GM12878 (cell line): Measurements from ENCODE around the gene ETV6. TPM values are rescaled to one million over a fixed set of nuclear protein-coding genes. Genes with fewer than 3 reads are reported as not detected.
A peak's percentile ranks its signal among the peaks of the same experiment; 100 is the strongest.

Experiments
- ATAC-seq: fragments of 200-7000 bp; cut with Tn5 transposase; 3 replicates; pipeline ENCODE4 v1.9.1; 2020; ENCODE audit warnings: mild to moderate bottlenecking, moderate library complexity
- BruUV-seq: library from RNA; stranded (reverse); fragments of 400-500 nt; replicated peaks from 2 replicates; lab custom pipeline; 2021; lab: Mats Ljungman, UMichigan
- CTCF ChIA-PET: fragments of 300-600 bp; sonication (Branson Sonifier 250); formaldehyde crosslinking; extraction: SDS; loops from one replicate; lab custom pipeline; 2021; ENCODE audit warnings: inconsistent platforms; lab: Yijun Ruan, JAX
- POLR2A ChIA-PET: fragments of 350-600 bp; formaldehyde crosslinking; extraction: SDS; loops from one replicate; lab custom pipeline; 2021; ENCODE audit warnings: inconsistent platforms; lab: Charles Lee
- RAD21 ChIA-PET: fragments of 300-600 bp; sonication (Branson Sonifier 250); formaldehyde crosslinking; loops from one replicate; lab custom pipeline; 2023; ENCODE audit warnings: antibody characterized with exemption; ENCODE audit not compliant: unreplicated experiment; lab: Charles Lee
- SMC1A ChIA-PET: fragments of 300-600 bp; sonication (Branson Sonifier 250); formaldehyde crosslinking; loops from one replicate; lab custom pipeline; 2023; ENCODE audit not compliant: unreplicated experiment, uncharacterized antibody; lab: Charles Lee
- DNase-seq: peaks from one replicate; pipeline ENCODE4 v3.0.0-alpha.2; 2011; ENCODE audit warnings: low read depth, low spot score
- FAIRE-seq: peaks from 3 replicates; lab custom pipeline; 2011; peaks lifted over from hg19 to GRCh38; lab: Jason Lieb, UNC
- H2AFZ ChIP-seq: 2 replicates; pipeline ENCODE4 v1.6.0; 2011; ENCODE audit warnings: low read depth, low read length, control low read depth; ENCODE audit not compliant: control insufficient read depth
- H3K27ac ChIP-seq: 2 replicates; pipeline ENCODE4 v1.5.1; 2011; ENCODE audit warnings: control low read depth; ENCODE audit not compliant: control insufficient read depth, insufficient read depth
- H3K27me3 ChIP-seq, 2 experiments: replicated peaks in 1 of 2; 2 replicates each; pipeline versions ENCODE4 v1.6.0 to v1.6.1; 2011; ENCODE audit warnings: low read length in 1 of 2; ENCODE audit not compliant: control insufficient read depth in 2 of 2, insufficient read depth in 2 of 2
- H3K36me3 ChIP-seq, 2 experiments: 2 replicates each; pipeline ENCODE4 v1.5.1; 2011; ENCODE audit warnings: low read length in 1 of 2; ENCODE audit not compliant: control insufficient read depth in 2 of 2, insufficient read depth in 2 of 2
- H3K4me1 ChIP-seq: 2 replicates; pipeline ENCODE4 v1.6.1; 2011; ENCODE audit warnings: mild to moderate bottlenecking, low read length, moderate library complexity, mixed read lengths; ENCODE audit not compliant: control insufficient read depth, insufficient read depth
- H3K4me2 ChIP-seq: 2 replicates; pipeline ENCODE4 v1.6.0; 2011; ENCODE audit warnings: control low read depth; ENCODE audit not compliant: control insufficient read depth, insufficient read depth
- H3K4me3 ChIP-seq: fragments of 200-600 bp; sonication (generic); 2 replicates; pipeline ENCODE4 v1.5.1; 2016
- H3K79me2 ChIP-seq: 2 replicates; pipeline ENCODE4 v1.6.0; 2011; ENCODE audit warnings: low read length; ENCODE audit not compliant: control insufficient read depth, insufficient read depth
- H3K9ac ChIP-seq: 2 replicates; pipeline ENCODE4 v1.8.0; 2011; ENCODE audit warnings: low read length, control low read depth, mixed read lengths; ENCODE audit not compliant: control insufficient read depth, insufficient read depth
- H3K9me3 ChIP-seq: replicated peaks from 3 replicates; pipeline ENCODE4 v1.5.1; 2011; ENCODE audit warnings: mild to moderate bottlenecking, low read length; ENCODE audit not compliant: control insufficient read depth, insufficient read depth
- H4K20me1 ChIP-seq: 2 replicates; pipeline ENCODE4 v1.6.0; 2011; ENCODE audit not compliant: control insufficient read depth, insufficient read depth
- HDGF ChIP-seq: fragments of 450-650 bp; IDR thresholded peaks from 2 replicates; pipeline ENCODE4 v1.6.1; 2016; ENCODE audit warnings: antibody characterized with exemption
- NFYB ChIP-seq: IDR thresholded peaks from 2 replicates; pipeline ENCODE4 v1.6.1; 2011; ENCODE audit warnings: low read depth, mild to moderate bottlenecking, low read length, improper control_type of control experiment, moderate library complexity; ENCODE audit not compliant: insufficient read depth
- POLR2AphosphoS5 ChIP-seq: IDR thresholded peaks from 2 replicates; pipeline ENCODE4 v1.6.1; 2011; ENCODE audit warnings: mild to moderate bottlenecking, low read length, inconsistent platforms
- SPI1 ChIP-seq: IDR thresholded peaks from 2 replicates; pipeline ENCODE4 v1.6.1; 2011; ENCODE audit warnings: low read depth, mild to moderate bottlenecking, low read length, moderate library complexity, borderline replicate concordance; ENCODE audit not compliant: insufficient read depth
- in situ Hi-C: fragments of 300-500 bp; cut with MboI; formaldehyde crosslinking; loops from 9 replicates; pipeline ENCODE4 v1.14.3; 2018; ENCODE audit warnings: mixed read lengths
- intact Hi-C: fragments of 100-400 bp; cut with micrococcal nuclease; formaldehyde crosslinking; loops from one replicate; pipeline ENCODE4 v1.14.2; 2022; ENCODE audit not compliant: unreplicated experiment
- polyA plus RNA-seq, 11 experiments: library from polyadenylated mRNA; depleted of rRNA in 4 of 11; unstranded in 6 of 11; stranded (reverse) in 5 of 11; fragments of >200 nt; fragmentation: Nextera tagmentation in 4 of 11; fragmentation: Illumina TruSeq in 1 of 11; extraction: Ambion mirVana in 4 of 11; extraction: Trizol in 1 of 11; gene quantifications; 1 replicate in 1 of 11; 2 replicates in 10 of 11; pipeline versions ENCODE4 v1.2.1 to v1.2.3, GENCODE V29; 2011 to 2016; ENCODE audit warnings: inconsistent platforms in 2 of 11, missing spikeins in 2 of 11, low read depth in 1 of 11
- total RNA-seq, 4 experiments: library from RNA; depleted of rRNA in 3 of 4; stranded (reverse); fragments of >200 nt in 3 of 4; fragmentation: Illumina TruSeq in 1 of 4; extraction: Trizol in 1 of 4; gene quantifications; 2 replicates each; pipeline versions ENCODE4 v1.2.1 to v1.2.3, GENCODE V29; 2013 to 2021
- TF ChIP-seq, protein P1 (sequence below): IDR thresholded peaks from 2 replicates; pipeline ENCODE4 v1.6.1; 2012; ENCODE audit warnings: low read depth, low read length, improper control_type of control experiment
- TF ChIP-seq, protein P2 (sequence below): fragments of 450-650 bp; IDR thresholded peaks from 2 replicates; pipeline ENCODE4 v1.6.1; 2017; ENCODE audit warnings: mild to moderate bottlenecking, moderate library complexity

ETV6 gene
- total and polyA plus RNA-seq, 10 of the 15 experiments (the other 5 are each of a cell fraction or from before 2014, with no cell fraction given), result 6.6 to 74.8 (median 24.6) TPM

DNA sequence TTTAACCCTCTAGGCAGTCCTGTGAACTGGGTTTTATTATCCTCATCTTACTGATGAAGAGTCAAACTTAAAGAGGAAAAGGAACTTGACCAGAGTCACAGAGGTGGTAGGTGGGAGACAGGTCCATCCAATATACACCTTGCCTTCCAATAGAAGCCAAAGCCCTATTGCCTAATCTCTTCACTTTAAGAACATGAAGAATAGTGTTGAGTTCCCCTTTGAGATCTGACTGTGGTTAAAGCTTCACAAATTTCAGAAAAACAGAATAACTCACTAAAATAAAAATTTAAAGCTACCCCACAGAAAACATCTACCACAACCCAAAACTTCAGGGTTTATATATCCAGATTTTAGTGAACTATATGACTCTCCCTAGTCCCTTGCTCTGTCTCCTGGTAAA lies 115.4 kb downstream of the ETV6 start:
- no peak for FAIRE-seq
- Histone ChIP-seq H3K79me2 (peaks cover 81% of the 10 kb centered on the region), H2AFZ (no peak overlapping the region), H3K9ac (peak overlapping the region; percentile 69), H3K27ac (peak overlapping the region; percentile 100), H3K9me3 (no peaks in the 10 kb centered on the region), H3K4me3 (0 out of 2 replicates have a peak overlapping the region, but pooled peaks have one; percentile 3), H4K20me1 (no peaks in the 10 kb centered on the region), H3K27me3 (no peaks in the 10 kb centered on the region), H3K4me2 (peak overlapping the region; percentile 68), H3K4me1 (peaks cover 88% of the 10 kb centered on the region), H3K36me3 (peaks cover 7 to 9% of the 10 kb centered on the region in 2 experiments)
- no TSS peak for BruUV-seq
- ChIA-PET RAD21 (interaction anchor here (1.1 to 21.4 kb wide), 10 partner anchors 17 to 268 kb away, joined by 3 to 497 read pairs (median 50); no protein-coding TSS in a partner anchor), POLR2A (interaction anchor here (0.6 to 10.8 kb wide), 9 partner anchors 9 to 79 kb away, joined by 3 to 144 read pairs (median 5); no protein-coding TSS in a partner anchor), CTCF (interaction anchor here (1.0 to 3.7 kb wide), 7 partner anchors 17 to 268 kb away, joined by 3 to 14 read pairs (median 5); no protein-coding TSS in a partner anchor), SMC1A (interaction anchor here (0.8 to 39.9 kb wide), 16 partner anchors 3 to 269 kb away, joined by 3 to 1116 read pairs (median 26); partner anchors contain the start of gene ETV6)
- in situ Hi-C loops (loop anchor here (5.0 kb wide), 2 partner anchors 113 to 188 kb away; no protein-coding TSS in a partner anchor), intact Hi-C loops (no loop called here)
- no peak for ATAC-seq
- DNase-seq, result no peak
- TF ChIP-seq, protein P1, sequence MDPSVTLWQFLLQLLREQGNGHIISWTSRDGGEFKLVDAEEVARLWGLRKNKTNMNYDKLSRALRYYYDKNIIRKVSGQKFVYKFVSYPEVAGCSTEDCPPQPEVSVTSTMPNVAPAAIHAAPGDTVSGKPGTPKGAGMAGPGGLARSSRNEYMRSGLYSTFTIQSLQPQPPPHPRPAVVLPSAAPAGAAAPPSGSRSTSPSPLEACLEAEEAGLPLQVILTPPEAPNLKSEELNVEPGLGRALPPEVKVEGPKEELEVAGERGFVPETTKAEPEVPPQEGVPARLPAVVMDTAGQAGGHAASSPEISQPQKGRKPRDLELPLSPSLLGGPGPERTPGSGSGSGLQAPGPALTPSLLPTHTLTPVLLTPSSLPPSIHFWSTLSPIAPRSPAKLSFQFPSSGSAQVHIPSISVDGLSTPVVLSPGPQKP, result no peak
- TF ChIP-seq SPI1 (0 out of 2 replicates have a peak, but pooled peaks have one; percentile 8), HDGF (no peak), NFYB (no peak), POLR2AphosphoS5 (0 out of 2 replicates have a peak, but pooled peaks have one; percentile 38)
- TF ChIP-seq, protein P2, sequence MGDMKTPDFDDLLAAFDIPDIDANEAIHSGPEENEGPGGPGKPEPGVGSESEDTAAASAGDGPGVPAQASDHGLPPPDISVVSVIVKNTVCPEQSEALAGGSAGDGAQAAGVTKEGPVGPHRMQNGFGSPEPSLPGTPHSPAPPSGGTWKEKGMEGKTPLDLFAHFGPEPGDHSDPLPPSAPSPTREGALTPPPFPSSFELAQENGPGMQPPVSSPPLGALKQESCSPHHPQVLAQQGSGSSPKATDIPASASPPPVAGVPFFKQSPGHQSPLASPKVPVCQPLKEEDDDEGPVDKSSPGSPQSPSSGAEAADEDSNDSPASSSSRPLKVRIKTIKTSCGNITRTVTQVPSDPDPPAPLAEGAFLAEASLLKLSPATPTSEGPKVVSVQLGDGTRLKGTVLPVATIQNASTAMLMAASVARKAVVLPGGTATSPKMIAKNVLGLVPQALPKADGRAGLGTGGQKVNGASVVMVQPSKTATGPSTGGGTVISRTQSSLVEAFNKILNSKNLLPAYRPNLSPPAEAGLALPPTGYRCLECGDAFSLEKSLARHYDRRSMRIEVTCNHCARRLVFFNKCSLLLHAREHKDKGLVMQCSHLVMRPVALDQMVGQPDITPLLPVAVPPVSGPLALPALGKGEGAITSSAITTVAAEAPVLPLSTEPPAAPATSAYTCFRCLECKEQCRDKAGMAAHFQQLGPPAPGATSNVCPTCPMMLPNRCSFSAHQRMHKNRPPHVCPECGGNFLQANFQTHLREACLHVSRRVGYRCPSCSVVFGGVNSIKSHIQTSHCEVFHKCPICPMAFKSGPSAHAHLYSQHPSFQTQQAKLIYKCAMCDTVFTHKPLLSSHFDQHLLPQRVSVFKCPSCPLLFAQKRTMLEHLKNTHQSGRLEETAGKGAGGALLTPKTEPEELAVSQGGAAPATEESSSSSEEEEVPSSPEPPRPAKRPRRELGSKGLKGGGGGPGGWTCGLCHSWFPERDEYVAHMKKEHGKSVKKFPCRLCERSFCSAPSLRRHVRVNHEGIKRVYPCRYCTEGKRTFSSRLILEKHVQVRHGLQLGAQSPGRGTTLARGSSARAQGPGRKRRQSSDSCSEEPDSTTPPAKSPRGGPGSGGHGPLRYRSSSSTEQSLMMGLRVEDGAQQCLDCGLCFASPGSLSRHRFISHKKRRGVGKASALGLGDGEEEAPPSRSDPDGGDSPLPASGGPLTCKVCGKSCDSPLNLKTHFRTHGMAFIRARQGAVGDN, result peak; percentile 47; the same call in 1 of the 2 replicates
